ENCODE measurements around the gene RALGAPA2. TPM values are rescaled to one million over a fixed set of nuclear protein-coding genes. Genes with fewer than 3 reads are reported as not detected.

The RALGAPA2 gene
- polyA plus RNA-seq, 2 of the 4 experiments (the other 2 are of a cell fraction): 4.0 to 4.7 TPM

DNA sequence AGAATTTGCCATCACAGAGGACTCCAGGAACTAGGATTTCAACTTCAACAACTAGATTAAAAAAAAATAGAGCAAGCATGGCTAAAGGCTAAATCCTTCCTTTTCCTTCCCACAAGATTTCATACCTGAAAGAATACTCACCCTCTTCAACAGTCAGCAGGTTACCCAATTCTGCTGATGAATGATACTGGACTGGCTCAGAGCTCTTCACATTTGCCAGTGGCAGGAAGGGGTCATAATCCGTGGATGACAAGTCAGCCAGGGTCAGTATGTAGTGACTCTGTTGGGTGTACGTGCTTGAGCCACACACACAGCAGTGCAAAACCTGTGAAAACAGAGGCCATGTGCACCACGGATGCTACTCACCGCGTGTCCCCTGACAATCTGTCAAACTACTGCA, 191.7 kb downstream of the RALGAPA2 start:
- TF ChIP-seq ZC3H11A (IDR thresholded peaks at IDR 0.05) (no peak), POLR2AphosphoS2 (conservative IDR thresholded peaks at IDR 0.05; ENCODE audit: low read length) (no peak), FOXS1 (CRISPR knock-in tag; IDR thresholded peaks at IDR 0.05) (no peak), EP300 (IDR thresholded peaks at IDR 0.05) (no peak), SREBF2 (IDR thresholded peaks at IDR 0.05) (no peak), NFE2L2 (conservative IDR thresholded peaks at IDR 0.05; ENCODE audit: low read length) (no peak), MAZ (IDR thresholded peaks at IDR 0.05; ENCODE audit: borderline replicate concordance, low read depth, low read length) (no peak), EHF (CRISPR knock-in tag; IDR thresholded peaks at IDR 0.05) (no peak), CBX8 (IDR thresholded peaks at IDR 0.05) (no peak)
- TF ChIP-seq, protein P1, sequence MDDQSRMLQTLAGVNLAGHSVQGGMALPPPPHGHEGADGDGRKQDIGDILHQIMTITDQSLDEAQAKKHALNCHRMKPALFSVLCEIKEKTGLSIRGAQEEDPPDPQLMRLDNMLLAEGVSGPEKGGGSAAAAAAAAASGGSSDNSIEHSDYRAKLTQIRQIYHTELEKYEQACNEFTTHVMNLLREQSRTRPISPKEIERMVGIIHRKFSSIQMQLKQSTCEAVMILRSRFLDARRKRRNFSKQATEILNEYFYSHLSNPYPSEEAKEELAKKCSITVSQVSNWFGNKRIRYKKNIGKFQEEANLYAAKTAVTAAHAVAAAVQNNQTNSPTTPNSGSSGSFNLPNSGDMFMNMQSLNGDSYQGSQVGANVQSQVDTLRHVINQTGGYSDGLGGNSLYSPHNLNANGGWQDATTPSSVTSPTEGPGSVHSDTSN (IDR thresholded peaks at IDR 0.05): no peak
- TF ChIP-seq, protein P2, sequence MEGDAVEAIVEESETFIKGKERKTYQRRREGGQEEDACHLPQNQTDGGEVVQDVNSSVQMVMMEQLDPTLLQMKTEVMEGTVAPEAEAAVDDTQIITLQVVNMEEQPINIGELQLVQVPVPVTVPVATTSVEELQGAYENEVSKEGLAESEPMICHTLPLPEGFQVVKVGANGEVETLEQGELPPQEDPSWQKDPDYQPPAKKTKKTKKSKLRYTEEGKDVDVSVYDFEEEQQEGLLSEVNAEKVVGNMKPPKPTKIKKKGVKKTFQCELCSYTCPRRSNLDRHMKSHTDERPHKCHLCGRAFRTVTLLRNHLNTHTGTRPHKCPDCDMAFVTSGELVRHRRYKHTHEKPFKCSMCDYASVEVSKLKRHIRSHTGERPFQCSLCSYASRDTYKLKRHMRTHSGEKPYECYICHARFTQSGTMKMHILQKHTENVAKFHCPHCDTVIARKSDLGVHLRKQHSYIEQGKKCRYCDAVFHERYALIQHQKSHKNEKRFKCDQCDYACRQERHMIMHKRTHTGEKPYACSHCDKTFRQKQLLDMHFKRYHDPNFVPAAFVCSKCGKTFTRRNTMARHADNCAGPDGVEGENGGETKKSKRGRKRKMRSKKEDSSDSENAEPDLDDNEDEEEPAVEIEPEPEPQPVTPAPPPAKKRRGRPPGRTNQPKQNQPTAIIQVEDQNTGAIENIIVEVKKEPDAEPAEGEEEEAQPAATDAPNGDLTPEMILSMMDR (IDR thresholded peaks at IDR 0.05): no peak
- TF ChIP-seq, protein P3, sequence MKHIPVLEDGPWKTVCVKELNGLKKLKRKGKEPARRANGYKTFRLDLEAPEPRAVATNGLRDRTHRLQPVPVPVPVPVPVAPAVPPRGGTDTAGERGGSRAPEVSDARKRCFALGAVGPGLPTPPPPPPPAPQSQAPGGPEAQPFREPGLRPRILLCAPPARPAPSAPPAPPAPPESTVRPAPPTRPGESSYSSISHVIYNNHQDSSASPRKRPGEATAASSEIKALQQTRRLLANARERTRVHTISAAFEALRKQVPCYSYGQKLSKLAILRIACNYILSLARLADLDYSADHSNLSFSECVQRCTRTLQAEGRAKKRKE (CRISPR knock-in tag; IDR thresholded peaks at IDR 0.05; ENCODE audit: low read depth): no peak
- ATAC-seq: no peak
- DNase-seq (ENCODE audit: low read depth in 1 of 2, low spot score in 1 of 2): no peak
- WGBS (ENCODE audit: missing lambda C conversion rate): 92% methylated on average over 5 of the region's 5 CpGs
- ChIA-PET CTCF (no interaction called here), POLR2A (no interaction called here)
- Histone ChIP-seq H3K4me1 (no peaks in the 10 kb centered on the region), H3K9me3 (no peaks in the 10 kb centered on the region), H3K4me3 (no peak overlapping the region), H3K27ac (no peak overlapping the region), H3K4me2 (no peak overlapping the region)
- no peak for FAIRE-seq

DNA sequence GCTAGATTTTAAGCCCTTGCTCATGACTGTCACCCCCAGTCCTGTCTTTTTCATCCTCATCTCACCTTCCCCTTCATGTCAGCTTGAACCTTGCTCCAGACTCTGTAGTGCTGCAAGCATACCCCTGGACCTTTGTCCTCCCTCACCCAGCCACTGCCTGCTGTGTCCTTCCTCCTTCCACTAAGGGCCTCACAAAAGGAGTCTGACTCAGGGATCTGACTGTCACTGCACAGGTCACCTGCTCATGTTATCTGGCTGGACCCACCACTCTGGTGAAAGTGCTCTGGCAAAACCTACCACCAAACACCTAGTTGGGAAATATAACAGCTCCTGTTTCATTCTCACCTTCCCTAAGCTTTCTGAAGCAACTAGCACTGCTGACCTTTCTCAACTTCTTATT, 193.2 kb downstream of the RALGAPA2 start:
- Histone ChIP-seq H3K9me3 (peaks cover 8% of the 10 kb centered on the region), H3K4me1 (no peaks in the 10 kb centered on the region), H3K27ac (no peak overlapping the region), H3K4me2 (no peak overlapping the region), H3K4me3 (no peak overlapping the region)
- FAIRE-seq (no peak), ATAC-seq (no peak), DNase-seq (ENCODE audit: low read depth in 1 of 2, low spot score in 1 of 2) (no peak)
- TF ChIP-seq SMC3 (IDR thresholded peaks at IDR 0.05) (no peak), EHF (CRISPR knock-in tag; IDR thresholded peaks at IDR 0.05) (no peak), NR3C1 (IDR thresholded peaks at IDR 0.05) (no peak), CBX8 (IDR thresholded peaks at IDR 0.05) (no peak), KDM1A (IDR thresholded peaks at IDR 0.05; ENCODE audit: low read depth) (no peak)
- TF ChIP-seq, protein P4, sequence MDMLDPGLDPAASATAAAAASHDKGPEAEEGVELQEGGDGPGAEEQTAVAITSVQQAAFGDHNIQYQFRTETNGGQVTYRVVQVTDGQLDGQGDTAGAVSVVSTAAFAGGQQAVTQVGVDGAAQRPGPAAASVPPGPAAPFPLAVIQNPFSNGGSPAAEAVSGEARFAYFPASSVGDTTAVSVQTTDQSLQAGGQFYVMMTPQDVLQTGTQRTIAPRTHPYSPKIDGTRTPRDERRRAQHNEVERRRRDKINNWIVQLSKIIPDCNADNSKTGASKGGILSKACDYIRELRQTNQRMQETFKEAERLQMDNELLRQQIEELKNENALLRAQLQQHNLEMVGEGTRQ (IDR thresholded peaks at IDR 0.05): no peak
- ChIA-PET CTCF (no interaction called here), POLR2A (no interaction called here)

DNA sequence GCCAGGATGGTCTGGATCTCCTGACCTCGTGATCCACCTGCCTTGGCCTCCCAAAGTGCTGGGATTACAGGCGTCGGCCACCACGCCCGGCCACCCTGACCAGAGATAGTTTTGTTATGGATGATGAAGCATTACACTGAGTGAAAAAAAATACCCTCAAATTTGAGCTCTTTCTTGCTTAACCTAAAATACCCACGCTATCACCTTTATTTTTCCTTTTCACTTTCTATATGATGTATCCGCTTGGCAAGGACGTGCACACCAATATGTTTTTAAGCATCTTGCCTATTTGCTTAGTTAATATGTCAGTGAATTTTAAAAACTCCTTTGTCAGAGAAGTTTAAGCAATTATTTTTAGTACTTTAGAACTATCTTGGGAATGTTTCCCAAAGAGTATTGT, 194.2 kb downstream of the RALGAPA2 start:
- H3K27ac ChIP-seq: no peak overlapping the region
- DNase-seq (ENCODE audit: low read depth in 1 of 2, low spot score in 1 of 2) (no peak), FAIRE-seq (no peak), ATAC-seq (no peak)
- H3K9me3 ChIP-seq: peaks cover 12% of the 10 kb centered on the region
- no peak overlapping the region for H3K4me2 ChIP-seq
- TF ChIP-seq FOSL2 (IDR thresholded peaks at IDR 0.05): no peak
- no peak for TF ChIP-seq FOSL2 (CRISPR knock-in tag; IDR thresholded peaks at IDR 0.05)
- TF ChIP-seq, protein P4 (IDR thresholded peaks at IDR 0.05): no peak
- TF ChIP-seq, protein P3 (CRISPR knock-in tag; IDR thresholded peaks at IDR 0.05; ENCODE audit: low read depth): no peak
- no peak for TF ChIP-seq GATA3 (IDR thresholded peaks at IDR 0.05; ENCODE audit: borderline replicate concordance)
- TF ChIP-seq, protein P1 (IDR thresholded peaks at IDR 0.05): no peak
- TF ChIP-seq TFCP2L1 (CRISPR knock-in tag; IDR thresholded peaks at IDR 0.05): no peak
- no peak for TF ChIP-seq ZFP36 (IDR thresholded peaks at IDR 0.05; ENCODE audit: borderline replicate concordance, partially characterized antibody)
- TF ChIP-seq KDM5A (IDR thresholded peaks at IDR 0.05): no peak
- TF ChIP-seq KDM1A (IDR thresholded peaks at IDR 0.05; ENCODE audit: low read depth): no peak
- CTCF ChIA-PET: interaction anchor here (1.0 to 1.9 kb wide), 4 partner anchors 17 to 435 kb away, joined by 3 to 5 read pairs (median 4); no protein-coding TSS in a partner anchor
- POLR2A ChIA-PET: no interaction called here
- 85% methylated on average over 8 of the region's 8 CpGs for WGBS (ENCODE audit: missing lambda C conversion rate)
- H3K4me1 ChIP-seq: no peaks in the 10 kb centered on the region
- H3K4me3 ChIP-seq: no peak overlapping the region
